Colonic mucosa (tissue), 4 donors: ENCODE measurements around the gene EID1. TPM values are rescaled to one million over a fixed set of nuclear protein-coding genes. Genes with fewer than 3 reads are reported as not detected.
"Not testable (repeated sequence)": the region's sequence is repeated elsewhere in the genome, so short reads cannot be mapped to it uniquely, and the experiment has no call there.

Source experiments
- DNase-seq: peaks from one replicate; pipeline ENCODE4 v3.0.0-alpha.2; 2020
- H3K27ac ChIP-seq: fragments of 200-600 bp; one replicate; pipeline ENCODE4 v1.8.0; 2021
- H3K27me3 ChIP-seq: fragments of 200-600 bp; one replicate; pipeline ENCODE4 v1.8.0; 2021
- H3K36me3 ChIP-seq: fragments of 200-600 bp; one replicate; pipeline ENCODE4 v1.8.0; 2021
- H3K4me1 ChIP-seq: fragments of 200-600 bp; one replicate; pipeline ENCODE4 v1.8.0; 2021; ENCODE audit warnings: mild to moderate bottlenecking
- H3K4me3 ChIP-seq: fragments of 200-600 bp; one replicate; pipeline ENCODE4 v1.8.0; 2021
- H3K9ac ChIP-seq, 2 donors: one replicate each; pipeline ENCODE4 v1.7.0; 2013; ENCODE audit warnings: control low read depth in 2 of 2, low read depth in 2 of 2, low read length in 2 of 2
- H3K9me3 ChIP-seq: fragments of 200-600 bp; one replicate; pipeline ENCODE4 v1.8.0; 2021
- intact Hi-C: fragments of 100-400 bp; cut with DNase I; formaldehyde crosslinking; loops from one replicate; pipeline ENCODE4 v1.14.1; 2022
- total RNA-seq, 2 donors: library from RNA; stranded (reverse); fragmentation: NEBNext Ultra II Directional in 1 of 2; extraction: Animal tissue kit (Norgen Biotek cat#: 25700) in 1 of 2; gene quantifications; one replicate each; pipeline ENCODE4 v1.2.1, GENCODE V29; 2021
- TF ChIP-seq, protein P1 (sequence below): fragments of 200-600 bp; IDR thresholded peaks from one replicate; pipeline ENCODE4 v1.8.0; 2022; ENCODE audit warnings: antibody characterized with exemption, mild to moderate bottlenecking
- donor health status: healthy.
- donor health status: DM: no; HTN: no; CAD: no.
- donor health status: DM: no; HTN: no; CAD: no.

EID1 gene
- total RNA-seq, 2 donors from 2014 or later: 54.2 to 66.0 TPM

GRCh38 chr15:48834756-48835155 lies 43.2 kb upstream of the EID1 start:
- H3K27me3 ChIP-seq: no peaks in the 10 kb centered on the region
- H3K27ac ChIP-seq: no peak overlapping the region
- no peak overlapping the region for H3K9ac ChIP-seq
- H3K4me3 ChIP-seq: no peak overlapping the region
- no peaks in the 10 kb centered on the region for H3K4me1 ChIP-seq
- H3K9me3 ChIP-seq: no peaks in the 10 kb centered on the region
- intact Hi-C loops: no loop called here
- no peak for DNase-seq
- TF ChIP-seq, protein P1, sequence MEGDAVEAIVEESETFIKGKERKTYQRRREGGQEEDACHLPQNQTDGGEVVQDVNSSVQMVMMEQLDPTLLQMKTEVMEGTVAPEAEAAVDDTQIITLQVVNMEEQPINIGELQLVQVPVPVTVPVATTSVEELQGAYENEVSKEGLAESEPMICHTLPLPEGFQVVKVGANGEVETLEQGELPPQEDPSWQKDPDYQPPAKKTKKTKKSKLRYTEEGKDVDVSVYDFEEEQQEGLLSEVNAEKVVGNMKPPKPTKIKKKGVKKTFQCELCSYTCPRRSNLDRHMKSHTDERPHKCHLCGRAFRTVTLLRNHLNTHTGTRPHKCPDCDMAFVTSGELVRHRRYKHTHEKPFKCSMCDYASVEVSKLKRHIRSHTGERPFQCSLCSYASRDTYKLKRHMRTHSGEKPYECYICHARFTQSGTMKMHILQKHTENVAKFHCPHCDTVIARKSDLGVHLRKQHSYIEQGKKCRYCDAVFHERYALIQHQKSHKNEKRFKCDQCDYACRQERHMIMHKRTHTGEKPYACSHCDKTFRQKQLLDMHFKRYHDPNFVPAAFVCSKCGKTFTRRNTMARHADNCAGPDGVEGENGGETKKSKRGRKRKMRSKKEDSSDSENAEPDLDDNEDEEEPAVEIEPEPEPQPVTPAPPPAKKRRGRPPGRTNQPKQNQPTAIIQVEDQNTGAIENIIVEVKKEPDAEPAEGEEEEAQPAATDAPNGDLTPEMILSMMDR: no peak
- no peaks in the 10 kb centered on the region for H3K36me3 ChIP-seq

DNA sequence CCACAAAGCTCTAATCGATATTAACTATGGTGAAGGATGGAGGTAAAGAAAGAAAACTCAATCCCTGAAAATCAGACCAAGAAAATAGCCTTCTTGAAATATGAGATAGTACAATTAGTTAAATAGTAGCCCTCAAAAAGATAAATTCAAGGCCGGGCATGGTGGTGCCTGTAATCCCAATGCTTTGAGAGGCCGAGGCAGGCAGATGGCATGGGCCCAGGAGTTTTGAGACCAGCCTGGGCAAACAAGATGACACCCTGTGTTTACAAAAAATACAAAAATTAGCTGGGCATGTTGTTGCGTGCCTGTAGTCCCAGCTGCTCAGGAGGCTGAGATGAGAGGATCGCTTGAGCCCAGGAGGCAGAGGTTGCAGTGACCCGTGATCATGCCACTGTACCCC lies 35.4 kb upstream of the EID1 start:
- TF ChIP-seq, protein P1: no peak
- Histone ChIP-seq H3K27ac (no peak overlapping the region), H3K27me3 (no peaks in the 10 kb centered on the region), H3K9me3 (no peaks in the 10 kb centered on the region), H3K4me1 (no peaks in the 10 kb centered on the region), H3K9ac (no peak overlapping the region), H3K36me3 (no peaks in the 10 kb centered on the region), H3K4me3 (no peak overlapping the region)
- intact Hi-C loops: no loop called here
- DNase-seq: no peak

DNA sequence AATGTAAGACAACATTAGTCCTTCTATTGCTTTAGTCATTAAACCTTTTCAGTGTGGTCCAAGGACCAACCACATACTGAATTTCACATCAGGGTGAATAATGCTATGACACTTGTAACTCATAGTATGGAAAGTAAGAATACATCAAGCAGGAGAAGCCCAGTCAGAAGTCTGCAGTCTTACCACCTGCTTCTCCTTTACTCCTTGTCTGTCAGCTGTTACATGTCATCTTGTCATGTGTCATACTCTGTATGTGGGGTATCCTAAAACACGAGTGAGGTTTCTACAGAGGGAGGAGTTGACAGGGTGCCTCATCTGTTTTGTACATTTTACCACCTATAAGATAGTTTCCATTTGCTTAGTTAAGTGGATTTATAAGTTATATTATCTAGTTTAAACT lies 32.8 kb upstream of the EID1 start:
- Histone ChIP-seq H3K9me3 (no peaks in the 10 kb centered on the region), H3K27me3 (no peaks in the 10 kb centered on the region), H3K36me3 (no peaks in the 10 kb centered on the region), H3K4me3 (no peak overlapping the region), H3K4me1 (no peaks in the 10 kb centered on the region), H3K9ac (no peak overlapping the region), H3K27ac (no peak overlapping the region)
- intact Hi-C loops: no loop called here
- TF ChIP-seq, protein P1: no peak
- no peak for DNase-seq

DNA sequence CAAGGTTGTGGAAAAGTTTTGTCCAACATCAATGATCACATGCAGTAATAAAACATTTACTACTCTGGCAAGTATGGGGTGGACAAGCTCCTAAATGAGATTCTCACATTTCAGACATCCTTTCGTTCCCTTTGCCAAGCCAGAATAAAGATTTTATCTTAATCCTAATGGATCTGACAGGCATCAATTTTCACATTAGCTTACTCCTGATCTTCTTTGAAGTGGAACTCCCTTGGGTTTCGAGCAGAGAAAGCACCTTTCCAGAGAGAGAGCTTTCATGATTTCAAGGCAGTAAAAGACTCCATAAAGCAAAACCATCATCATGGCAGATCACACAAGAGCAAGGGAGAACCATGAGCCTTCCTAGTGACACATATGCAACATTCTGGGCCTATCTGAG lies 27.3 kb upstream of the EID1 start:
- Histone ChIP-seq H3K4me3 (no peak overlapping the region), H3K9me3 (no peaks in the 10 kb centered on the region), H3K27me3 (no peaks in the 10 kb centered on the region), H3K9ac (no peak overlapping the region), H3K36me3 (no peaks in the 10 kb centered on the region), H3K27ac (no peak overlapping the region), H3K4me1 (no peaks in the 10 kb centered on the region)
- no peak for DNase-seq
- intact Hi-C loops: no loop called here
- TF ChIP-seq, protein P1: no peak

GRCh38 chr15:48851956-48852355 lies 26.0 kb upstream of the EID1 start:
- DNase-seq: no peak
- Histone ChIP-seq H3K36me3 (no peaks in the 10 kb centered on the region), H3K27me3 (no peaks in the 10 kb centered on the region), H3K4me1 (no peaks in the 10 kb centered on the region), H3K27ac (no peak overlapping the region), H3K9ac (no peak overlapping the region), H3K9me3 (no peaks in the 10 kb centered on the region), H3K4me3 (no peak overlapping the region)
- TF ChIP-seq, protein P1: no peak
- intact Hi-C loops: no loop called here

GRCh38 chr15:48854434-48854833 lies 23.5 kb upstream of the EID1 start:
- H3K9me3 ChIP-seq, H3K27ac ChIP-seq, DNase-seq, H3K27me3 ChIP-seq, H3K4me3 ChIP-seq, H3K4me1 ChIP-seq, H3K9ac ChIP-seq, H3K36me3 ChIP-seq, intact Hi-C loops: not testable (repeated sequence)
